Raji (cell line): ENCODE measurements around the gene STIL.

Source experiments
- POLR2A ChIP-seq: IDR thresholded peaks from 2 replicates; pipeline ENCODE4 v1.6.1; 2011; ENCODE audit warnings: low read depth, low read length, control low read depth; ENCODE audit not compliant: insufficient read depth

Gene STIL

DNA sequence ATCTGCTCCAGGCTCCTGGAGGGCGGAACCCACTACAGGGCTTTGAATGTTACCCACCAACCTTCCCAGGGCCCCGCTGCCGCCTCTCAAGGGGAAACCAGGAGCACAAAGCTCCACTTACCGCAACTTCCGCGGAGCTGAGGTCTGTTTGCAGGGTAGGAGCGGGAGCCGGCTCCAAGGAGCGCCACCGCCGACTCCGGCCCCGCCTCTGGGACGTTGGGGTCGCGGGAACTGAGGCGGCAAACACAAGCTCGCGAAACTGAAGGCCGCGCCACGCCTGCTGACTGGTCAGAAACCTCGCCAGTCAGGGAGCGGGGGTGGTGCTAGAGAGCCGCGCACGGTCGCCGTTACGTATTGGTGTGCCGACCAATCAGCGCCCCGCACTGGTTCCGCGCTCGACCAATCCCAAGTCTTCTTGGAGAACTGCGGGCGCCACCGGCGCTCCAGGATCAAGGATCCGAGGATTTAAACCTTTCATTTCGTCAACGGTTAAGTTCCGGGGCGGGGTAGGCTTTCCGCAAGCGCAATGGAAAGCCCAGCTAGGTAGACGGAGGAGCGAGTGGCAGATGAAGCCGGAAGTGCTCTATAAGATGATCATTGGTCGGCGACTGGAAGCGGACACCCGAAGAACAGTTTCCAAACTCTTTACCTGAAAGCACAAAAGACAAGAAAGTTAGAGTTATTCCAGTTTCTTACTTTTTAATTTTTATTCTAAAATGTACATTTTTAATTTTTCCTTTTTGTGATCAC is at the start of gene STIL:
STIL (minus strand) TSS at position 233 of the 750 bp plus-strand sequence. CDS start 3,828 bp downstream, outside the sequence.
- TF ChIP-seq POLR2A, result peak; percentile 83

GRCh38 chr1:47362828-47363227 is 48.9 kb upstream of the STIL start:
- no peak for TF ChIP-seq POLR2A

GRCh38 chr1:47361380-47361779 is 47.4 kb upstream of the STIL start:
- TF ChIP-seq POLR2A, result no peak

GRCh38 chr1:47351305-47351704 is 37.4 kb upstream of the STIL start:
- no peak for TF ChIP-seq POLR2A

- TF ChIP-seq POLR2A, result no peak
Observed at GRCh38 chr1:47348246-47348645, 34.3 kb upstream of the STIL start.

- TF ChIP-seq POLR2A, result no peak
Observed at GRCh38 chr1:47347735-47348134, 33.8 kb upstream of the STIL start.

GRCh38 chr1:47340227-47340626 is 26.3 kb upstream of the STIL start:
- no peak for TF ChIP-seq POLR2A

DNA sequence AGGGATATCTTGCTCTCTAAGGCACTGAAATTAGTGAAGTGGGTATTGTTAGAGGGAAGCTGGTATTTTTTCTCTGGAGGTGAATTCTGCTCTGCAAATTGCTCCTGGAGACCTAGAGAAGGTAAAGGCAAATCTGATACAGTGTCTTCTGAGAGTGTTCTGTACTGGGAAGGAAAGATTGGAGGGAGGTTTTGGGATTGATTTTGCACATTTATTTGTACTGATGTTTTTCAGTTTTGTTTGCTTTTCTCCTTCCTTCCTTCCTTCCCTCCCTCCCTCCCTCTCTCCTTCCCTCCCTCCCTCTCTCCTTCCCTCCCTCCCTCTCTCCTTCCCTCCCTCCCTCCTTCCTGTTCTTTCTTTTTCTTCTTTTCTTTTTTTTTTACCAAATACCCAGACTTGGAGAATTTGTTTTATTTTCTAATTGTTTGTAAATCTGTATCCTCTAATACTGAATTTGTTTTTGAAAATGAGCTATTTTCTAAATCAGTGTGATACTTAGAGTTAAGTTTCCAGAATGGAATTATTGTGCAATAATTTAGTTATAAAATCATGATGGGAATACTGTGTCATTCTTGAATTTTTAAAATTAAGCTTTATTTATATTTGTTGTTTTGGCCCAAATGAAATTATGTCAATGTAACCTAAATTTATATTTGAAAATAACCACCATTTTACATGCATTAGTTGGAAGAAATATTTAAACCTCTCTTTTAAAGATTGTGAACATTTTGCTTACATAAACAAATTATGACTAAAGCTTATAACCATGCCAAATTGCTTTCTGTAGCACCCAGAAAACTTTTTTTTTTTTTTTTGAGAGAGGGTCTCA is 24.5 kb upstream of the STIL start:
- no peak for TF ChIP-seq POLR2A

DNA sequence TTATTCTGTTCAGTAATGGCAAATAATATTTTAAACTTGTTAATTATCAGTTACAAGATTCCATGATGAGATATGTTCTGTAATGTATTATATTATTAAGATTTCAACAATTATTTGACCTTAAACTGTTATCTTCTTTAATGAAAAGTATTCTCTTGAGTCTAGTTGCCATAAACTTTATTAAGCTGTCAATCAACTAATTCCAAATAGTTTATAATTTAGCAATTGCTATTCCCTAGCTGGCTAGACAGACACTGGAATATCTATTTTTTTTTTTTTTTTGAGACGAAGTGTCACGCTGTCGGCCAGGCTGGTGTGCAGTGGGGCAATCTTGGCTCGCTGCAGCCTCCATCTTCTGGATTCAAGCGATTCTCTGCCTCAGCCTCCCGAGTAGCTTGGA is 23.4 kb upstream of the STIL start:
- TF ChIP-seq POLR2A, result no peak

DNA sequence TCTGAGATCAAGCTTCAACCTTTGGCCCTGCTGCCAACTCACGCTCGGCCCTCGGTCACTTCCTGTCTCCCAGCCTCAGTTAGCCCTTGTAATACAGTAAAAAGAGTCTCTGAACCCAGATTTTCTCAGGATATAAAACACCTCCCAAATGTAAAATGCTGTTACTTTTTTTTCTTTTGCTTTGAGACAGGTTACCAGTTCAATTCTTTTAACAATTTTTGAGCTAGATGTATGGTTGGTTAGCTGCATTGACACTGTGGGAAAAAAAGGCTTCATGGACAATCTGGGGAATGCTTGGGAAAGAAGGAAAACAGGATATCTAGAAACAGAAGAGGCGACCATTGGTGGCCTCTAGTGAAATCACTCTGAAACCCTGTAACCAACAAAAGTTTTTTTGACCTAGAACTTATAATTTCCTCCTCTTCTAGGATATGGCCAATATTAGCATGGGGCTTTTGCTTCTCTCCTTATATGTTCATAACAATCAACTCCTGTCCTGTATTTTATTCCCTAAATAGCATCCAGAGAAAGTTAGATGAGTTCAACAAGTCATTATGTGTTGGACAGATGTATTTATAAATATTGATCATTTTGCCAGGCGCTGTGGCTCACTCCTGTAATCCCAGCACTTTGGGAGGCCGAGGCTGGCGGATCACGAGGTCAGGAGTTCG is 21.0 kb upstream of the STIL start:
- no peak for TF ChIP-seq POLR2A

DNA sequence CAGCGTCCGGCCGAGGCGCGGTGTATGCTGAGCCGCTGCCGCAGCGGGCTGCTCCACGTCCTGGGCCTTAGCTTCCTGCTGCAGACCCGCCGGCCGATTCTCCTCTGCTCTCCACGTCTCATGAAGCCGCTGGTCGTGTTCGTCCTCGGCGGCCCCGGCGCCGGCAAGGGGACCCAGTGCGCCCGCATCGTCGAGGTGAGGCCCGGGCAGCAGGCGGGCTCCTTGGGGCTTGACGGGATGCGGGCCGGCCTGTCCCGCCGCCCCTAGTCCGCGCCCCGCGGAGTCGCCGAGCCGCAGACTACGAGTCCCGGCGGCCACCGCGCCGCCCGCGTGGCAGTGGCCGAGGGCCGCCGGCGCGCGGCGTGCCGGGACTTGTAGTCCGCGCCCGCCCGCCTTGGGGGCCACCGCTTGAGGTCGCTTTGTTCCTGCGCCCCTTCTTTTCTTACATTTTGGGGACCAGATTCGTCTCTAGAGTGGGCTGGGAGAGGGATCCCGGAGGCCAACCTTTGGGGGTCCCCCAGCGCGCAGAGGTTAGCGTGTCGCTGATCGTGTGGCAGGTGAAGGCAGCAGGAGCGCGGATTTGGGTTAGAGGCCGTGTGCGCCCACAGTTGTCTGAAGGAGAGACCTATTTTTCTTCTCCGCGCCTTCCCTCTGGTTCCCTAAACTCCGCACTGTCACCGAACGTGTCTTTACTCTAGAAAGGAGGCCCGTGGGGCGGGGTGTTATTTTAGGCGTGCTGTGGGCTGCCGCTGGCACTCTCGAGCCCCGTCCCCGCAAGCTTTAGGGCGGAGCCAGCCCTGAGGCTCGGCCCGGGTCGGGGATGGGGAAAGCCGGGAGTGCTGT is 20.2 kb upstream of the STIL start:
- TF ChIP-seq POLR2A, result peak; percentile 60

DNA sequence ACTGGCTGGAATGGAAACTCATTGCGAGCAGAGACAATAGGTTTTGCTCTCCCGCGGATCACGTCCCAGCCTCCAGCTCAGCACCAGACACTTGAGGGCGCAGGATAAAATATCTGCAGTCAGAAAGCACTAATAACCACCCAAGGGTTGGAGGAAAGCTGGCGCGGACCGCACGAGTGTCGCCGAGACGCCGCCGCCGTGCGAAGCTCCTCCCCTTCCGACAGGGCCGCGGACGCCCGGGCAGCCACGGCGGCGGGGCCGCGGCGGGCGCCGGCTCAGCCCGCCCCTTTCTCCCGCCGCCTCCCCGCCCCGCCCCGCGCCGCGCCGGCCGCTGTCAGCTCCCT is 19.6 kb upstream of the STIL start, which contains the start of gene CMPK1:
CMPK1 (plus strand) TSS at position 213 of the 344 bp plus-strand sequence. CDS start 156 bp downstream, outside the sequence.
- peak; percentile 71 for TF ChIP-seq POLR2A

DNA sequence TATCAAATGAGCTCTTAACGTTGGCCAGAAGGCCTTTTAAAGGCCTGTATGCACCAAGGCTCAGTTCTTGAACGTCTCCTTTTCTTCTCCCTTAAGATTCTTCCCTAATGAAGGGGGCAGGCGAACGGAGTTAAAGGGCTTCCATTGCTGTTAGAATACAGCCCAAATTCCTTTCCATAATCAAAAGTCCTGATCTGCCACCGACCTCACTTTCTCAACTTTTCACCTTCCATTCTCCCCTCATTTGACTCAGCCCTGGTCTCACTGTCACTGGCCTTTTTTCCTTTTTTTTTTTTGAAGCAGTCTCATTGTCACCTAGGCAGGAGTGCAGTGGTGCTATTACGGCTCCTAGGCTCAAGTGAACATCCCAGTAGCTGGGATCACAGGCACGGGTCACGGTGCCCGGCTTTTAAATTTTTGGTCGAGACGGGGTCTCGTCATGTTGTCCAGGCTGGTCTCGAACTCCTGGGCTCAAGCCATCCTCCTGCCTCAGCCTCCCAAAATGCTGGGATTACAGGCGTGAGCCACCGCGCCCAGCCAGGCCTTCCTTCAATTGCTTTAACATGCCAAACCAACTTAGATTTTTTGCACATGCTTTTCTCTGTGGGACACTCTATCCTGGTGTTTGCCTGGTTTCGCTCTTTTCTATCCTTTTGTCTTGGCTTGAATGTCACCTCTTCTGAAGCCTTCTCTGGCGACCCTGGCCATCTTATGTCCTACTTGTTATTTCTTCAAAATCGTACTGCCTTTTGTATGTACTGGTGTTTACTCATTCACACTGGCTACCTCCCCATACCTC is 19.0 kb upstream of the STIL start:
- TF ChIP-seq POLR2A, result no peak

DNA sequence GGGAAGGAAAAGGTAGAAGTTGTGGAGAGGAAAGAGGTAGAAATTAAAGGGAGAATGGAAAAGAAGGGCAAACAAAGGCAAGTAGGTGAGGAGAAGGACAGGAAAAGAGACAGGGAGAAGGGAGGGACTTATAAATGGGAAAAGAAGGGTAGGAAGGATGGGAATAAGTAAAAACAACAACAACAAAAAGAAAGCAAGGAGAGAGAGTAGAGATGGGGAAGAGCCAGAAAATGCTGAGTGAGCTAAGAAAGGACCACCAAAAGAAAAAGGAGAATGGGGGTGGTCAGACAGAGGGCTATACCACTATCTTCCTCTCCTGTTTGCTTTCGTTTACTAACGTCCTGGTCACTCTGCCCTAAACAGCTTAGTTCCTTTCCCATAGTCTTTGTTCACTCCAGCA is 17.9 kb upstream of the STIL start:
- no peak for TF ChIP-seq POLR2A
